RWPE1 (cell line): ENCODE measurements around the gene RMP24.

ENCODE experiments used
- CTCF ChIA-PET: fragments of 350-600 bp; sonication (Branson Sonifier 250); formaldehyde crosslinking; extraction: SDS; loops from one replicate; lab custom pipeline; 2021; lab: Yijun Ruan, JAX
- POLR2A ChIA-PET: fragments of 400-600 bp; formaldehyde crosslinking; extraction: SDS; loops from one replicate; lab custom pipeline; 2020; ENCODE audit warnings: antibody characterized with exemption; ENCODE audit not compliant: low non-redundant PET; lab: Yijun Ruan, JAX
- DNase-seq: peaks from one replicate; pipeline ENCODE4 v3.0.0; 2012; ENCODE audit warnings: low spot score
- H3K27ac ChIP-seq: fragments of 450-650 bp; 2 replicates; pipeline ENCODE4 v1.5.1; 2017
- TF ChIP-seq, protein P1 (sequence below): fragments of 450-650 bp; conservative IDR thresholded peaks from 2 replicates; pipeline ENCODE4 v1.5.1; 2017; ENCODE audit warnings: low read depth, mild to moderate bottlenecking

RMP24 gene

GRCh38 chr18:35942661-35943060 lies 29.8 kb upstream of the RMP24 start:
- CTCF ChIA-PET: interaction anchor here (0.5 kb wide), 1 partner anchor 186 kb away, joined by 3 read pairs; no protein-coding TSS in a partner anchor
- TF ChIP-seq, protein P1, sequence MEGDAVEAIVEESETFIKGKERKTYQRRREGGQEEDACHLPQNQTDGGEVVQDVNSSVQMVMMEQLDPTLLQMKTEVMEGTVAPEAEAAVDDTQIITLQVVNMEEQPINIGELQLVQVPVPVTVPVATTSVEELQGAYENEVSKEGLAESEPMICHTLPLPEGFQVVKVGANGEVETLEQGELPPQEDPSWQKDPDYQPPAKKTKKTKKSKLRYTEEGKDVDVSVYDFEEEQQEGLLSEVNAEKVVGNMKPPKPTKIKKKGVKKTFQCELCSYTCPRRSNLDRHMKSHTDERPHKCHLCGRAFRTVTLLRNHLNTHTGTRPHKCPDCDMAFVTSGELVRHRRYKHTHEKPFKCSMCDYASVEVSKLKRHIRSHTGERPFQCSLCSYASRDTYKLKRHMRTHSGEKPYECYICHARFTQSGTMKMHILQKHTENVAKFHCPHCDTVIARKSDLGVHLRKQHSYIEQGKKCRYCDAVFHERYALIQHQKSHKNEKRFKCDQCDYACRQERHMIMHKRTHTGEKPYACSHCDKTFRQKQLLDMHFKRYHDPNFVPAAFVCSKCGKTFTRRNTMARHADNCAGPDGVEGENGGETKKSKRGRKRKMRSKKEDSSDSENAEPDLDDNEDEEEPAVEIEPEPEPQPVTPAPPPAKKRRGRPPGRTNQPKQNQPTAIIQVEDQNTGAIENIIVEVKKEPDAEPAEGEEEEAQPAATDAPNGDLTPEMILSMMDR: no peak
- POLR2A ChIA-PET: no interaction called here
- no peak for DNase-seq
- H3K27ac ChIP-seq: no peak overlapping the region

DNA sequence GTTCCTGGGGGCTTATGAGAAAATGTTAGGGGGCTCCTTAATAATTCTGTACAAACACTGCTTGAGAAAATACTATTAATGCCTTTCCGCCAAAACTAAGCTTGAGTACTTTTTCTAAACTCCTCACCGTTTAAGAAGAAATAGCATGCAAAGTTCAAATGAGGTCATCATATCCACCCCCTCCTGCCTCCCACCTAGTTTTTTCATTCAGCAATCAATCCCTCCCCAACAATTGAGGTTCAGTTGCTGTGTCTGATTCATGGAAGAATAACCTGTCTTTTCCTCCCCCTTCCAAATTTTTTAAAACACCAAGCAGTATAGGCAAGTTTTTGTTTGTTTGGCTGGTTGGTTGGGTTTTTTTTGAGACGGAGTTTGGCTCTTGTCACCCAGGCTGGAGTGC lies 24.4 kb upstream of the RMP24 start:
- DNase-seq: no peak
- ChIA-PET POLR2A (no interaction called here), CTCF (interaction anchor here (0.6 kb wide), 1 partner anchor 296 kb away, joined by 5 read pairs; no protein-coding TSS in a partner anchor)
- H3K27ac ChIP-seq: no peak overlapping the region
- TF ChIP-seq, protein P1: no peak

GRCh38 chr18:35949090-35949489 lies 23.4 kb upstream of the RMP24 start:
- CTCF ChIA-PET: no interaction called here
- POLR2A ChIA-PET: no interaction called here
- DNase-seq: no peak
- no peak overlapping the region for H3K27ac ChIP-seq
- TF ChIP-seq, protein P1: no peak

- DNase-seq: no peak
- ChIA-PET CTCF (interaction anchor here (0.6 to 1.3 kb wide), 6 partner anchors 17 to 195 kb away, joined by 3 to 4 read pairs (median 4); no protein-coding TSS in a partner anchor), POLR2A (no interaction called here)
Measured at GRCh38 chr18:35949903-35950627, 22.4 kb upstream of the RMP24 start.

GRCh38 chr18:35950628-35950982 lies 21.9 kb upstream of the RMP24 start:
- CTCF ChIA-PET: interaction anchor here (0.6 to 1.3 kb wide), 6 partner anchors 17 to 195 kb away, joined by 3 to 4 read pairs (median 4); no protein-coding TSS in a partner anchor
- no peak overlapping the region for H3K27ac ChIP-seq
- POLR2A ChIA-PET: no interaction called here
- DNase-seq: no peak
- TF ChIP-seq, protein P1: peak; percentile 41; the same call in 1 of the 2 replicates

More at GRCh38 chr18:35949903-35950627, 22.4 kb upstream of the RMP24 start:
- TF ChIP-seq, protein P1: peak; percentile 85
- no peak overlapping the region for H3K27ac ChIP-seq

GRCh38 chr18:35953688-35954087 lies 18.8 kb upstream of the RMP24 start:
- POLR2A ChIA-PET: no interaction called here
- DNase-seq: no peak
- TF ChIP-seq, protein P1: no peak
- H3K27ac ChIP-seq: no peak overlapping the region
- CTCF ChIA-PET: no interaction called here
